ENCODE measurements around the gene FGF2.
"Not testable (repeated sequence)": the region's sequence is repeated elsewhere in the genome, so short reads cannot be mapped to it uniquely, and the experiment has no call there.

The FGF2 gene

GRCh38 chr4:122945136-122945535 lies 118.5 kb downstream of the FGF2 start:
- not testable (repeated sequence) for DNase-seq

DNA sequence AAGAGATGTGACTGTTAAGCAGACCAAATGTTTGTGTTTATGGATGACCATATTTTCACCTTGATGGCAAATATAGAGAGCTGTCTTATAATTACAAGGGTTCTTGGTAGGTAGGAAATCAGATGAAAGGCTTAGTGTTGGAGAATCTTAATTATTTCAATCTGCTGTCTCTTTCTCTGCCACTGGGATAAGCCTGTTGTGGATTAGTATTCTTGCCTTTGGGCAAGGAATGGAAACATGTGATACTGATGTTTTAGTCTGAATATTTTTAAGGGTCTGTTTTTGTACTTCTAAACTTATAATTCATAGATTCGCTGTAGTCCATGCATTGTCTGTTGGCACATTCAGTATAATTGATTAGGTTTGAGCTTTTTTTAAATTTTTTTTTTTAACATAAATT lies 119.5 kb downstream of the FGF2 start:
- DNase-seq, result no peak

All from NCI-H524 treated with DMSO at 0.1 percent for 48 hours (cell line).